HG03520 (cell line): Measurements from ENCODE around the gene TRIM62.
"Not testable (repeated sequence)": the region's sequence is repeated elsewhere in the genome, so short reads cannot be mapped to it uniquely, and the experiment has no call there.

Experiments
- ATAC-seq: cut with Tn5 transposase; IDR thresholded peaks from one replicate; pipeline ENCODE4 v1.9.1; 2021; ENCODE audit warnings: mild to moderate bottlenecking, moderate library complexity; ENCODE audit not compliant: unreplicated experiment

The TRIM62 gene

DNA sequence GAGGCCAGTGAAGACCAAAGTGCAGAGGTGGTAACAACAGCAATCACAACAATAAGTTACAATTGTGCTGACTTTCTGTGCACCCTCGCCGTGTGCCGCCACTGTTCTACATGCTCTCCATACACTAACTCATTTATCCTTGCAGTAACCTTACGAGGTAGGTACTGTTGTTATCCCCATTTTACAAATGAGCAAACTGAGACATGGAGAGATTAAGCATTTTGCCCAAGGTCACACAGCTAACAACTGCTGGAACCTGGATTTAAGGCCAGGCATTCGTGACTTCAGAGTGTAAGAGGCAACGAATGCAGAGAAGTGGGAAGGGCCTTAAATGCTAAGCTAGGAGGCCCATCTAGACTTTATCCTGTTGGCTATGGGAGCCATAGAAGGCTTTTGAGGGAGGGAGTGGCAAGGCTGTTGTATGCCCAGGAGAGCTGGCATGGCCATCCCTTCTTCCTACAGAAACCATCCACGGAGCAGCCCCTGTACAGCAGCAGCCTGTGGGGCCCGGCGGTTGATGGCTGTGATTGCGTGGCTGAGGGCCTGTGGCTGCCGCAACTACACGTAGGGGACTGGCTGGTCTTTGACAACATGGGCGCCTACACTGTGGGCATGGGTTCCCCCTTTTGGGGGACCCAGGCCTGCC, 64.3 kb downstream of the TRIM62 start:
- ATAC-seq = no peak

DNA sequence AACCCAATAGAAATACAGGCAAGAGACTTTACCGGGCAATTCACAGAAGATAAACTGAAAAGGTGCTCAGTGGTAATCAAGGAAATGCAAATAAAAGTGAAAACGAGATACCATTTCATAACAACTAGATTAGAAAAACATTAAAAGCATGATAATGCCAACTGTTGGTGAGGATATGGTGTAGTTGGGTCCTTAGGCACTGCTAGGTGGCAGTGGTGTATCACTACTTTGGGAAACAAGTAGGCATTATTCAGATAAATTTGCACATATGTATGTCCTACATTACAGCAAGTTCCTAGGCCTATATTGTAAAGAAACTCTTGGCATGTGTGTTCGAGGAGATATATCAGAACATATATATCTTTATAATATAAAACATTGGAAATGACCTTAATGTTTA, 69.9 kb downstream of the TRIM62 start:
- no peak for ATAC-seq

DNA sequence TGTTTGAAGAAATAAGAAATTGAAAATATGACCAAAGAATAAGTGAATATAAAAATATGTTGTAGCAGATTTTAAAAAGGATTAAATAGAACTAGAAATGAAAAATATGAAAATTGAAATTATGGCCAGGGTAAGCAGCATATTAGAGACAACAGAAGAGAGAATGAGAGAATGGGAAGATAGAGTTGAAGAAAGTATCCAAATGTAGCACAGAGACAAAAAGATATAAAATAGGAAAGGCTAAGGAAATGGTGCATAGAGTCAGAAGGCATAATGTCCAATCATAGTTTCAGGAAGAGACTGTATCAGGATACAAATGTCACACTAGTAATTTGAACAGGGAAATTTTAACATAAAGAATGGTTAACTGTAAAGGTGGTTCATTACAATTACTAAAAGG, 71.4 kb downstream of the TRIM62 start:
- ATAC-seq = no peak

DNA sequence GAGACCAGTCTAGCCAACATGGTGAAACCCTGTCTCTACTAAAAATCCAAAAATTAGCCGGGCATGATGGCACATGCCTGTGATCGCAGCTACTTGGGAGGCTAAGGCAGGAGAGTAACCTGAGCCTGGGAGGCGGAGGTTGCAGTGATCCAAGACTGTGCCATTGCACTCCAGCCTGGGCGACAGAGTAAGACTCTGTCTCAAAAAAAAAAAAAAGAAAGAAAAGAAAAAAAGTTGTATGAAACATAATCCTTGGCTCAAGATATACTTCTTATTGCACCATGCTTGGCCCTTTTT, 81.8 kb downstream of the TRIM62 start:
- not testable (repeated sequence) for ATAC-seq

DNA sequence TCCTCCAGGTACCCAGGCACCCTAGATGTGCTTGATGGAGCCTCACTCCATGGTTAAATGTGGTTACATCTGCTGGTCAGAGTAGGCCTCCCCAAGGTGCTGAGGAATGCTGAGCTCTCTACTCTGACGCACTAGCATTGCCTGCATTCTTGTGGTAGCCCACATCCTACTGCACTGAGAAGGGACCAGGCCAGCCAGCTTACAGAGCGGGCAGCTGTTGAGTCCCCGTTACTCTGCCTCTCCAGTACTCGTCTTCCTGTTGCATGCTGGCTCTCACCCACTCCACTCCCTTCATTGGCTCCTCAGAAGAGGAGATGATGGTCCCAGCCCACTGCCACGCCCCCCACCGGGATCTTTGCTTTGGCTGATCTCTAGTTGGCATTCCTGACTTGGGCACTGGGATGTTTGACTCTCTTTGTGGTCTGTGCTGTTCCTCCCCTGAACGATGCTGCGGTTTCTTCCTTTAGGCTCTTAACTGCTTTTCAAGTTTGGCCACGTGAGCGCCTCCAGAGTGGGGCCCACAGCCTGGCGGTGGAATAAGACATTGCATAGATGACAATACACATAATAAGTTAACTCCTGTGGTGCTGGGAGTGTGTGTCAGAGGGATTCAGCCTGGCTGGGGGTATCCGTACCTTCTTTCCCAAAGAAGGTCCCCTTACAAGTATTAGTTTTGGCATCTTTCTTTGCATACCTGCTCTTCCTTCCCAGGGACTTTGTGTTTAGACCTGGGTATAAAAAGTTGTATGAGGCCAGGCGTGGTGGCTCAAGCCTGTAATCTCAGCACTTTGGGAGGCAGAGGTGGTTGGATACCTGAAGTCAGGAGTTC, 82.3 kb downstream of the TRIM62 start:
- ATAC-seq = no peak

DNA sequence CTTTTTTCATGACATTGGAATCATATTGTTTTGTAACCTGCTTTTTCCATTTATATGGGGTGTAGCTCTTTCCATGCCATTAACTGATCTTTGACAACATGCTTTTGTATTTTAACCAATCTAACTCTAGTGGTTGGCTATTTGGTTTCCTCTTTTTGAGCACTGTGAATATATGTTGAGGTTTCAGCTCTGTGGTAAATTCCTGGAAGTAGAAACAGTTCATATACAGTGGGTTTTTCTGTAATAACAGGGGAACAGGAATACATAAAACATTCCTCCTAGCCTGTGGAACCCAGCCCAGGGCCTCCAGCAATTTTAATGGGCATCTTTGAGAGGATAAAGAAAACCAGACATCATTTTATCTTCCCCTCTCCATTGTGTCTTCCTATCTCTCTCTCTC, 83.5 kb downstream of the TRIM62 start:
- ATAC-seq = no peak

DNA sequence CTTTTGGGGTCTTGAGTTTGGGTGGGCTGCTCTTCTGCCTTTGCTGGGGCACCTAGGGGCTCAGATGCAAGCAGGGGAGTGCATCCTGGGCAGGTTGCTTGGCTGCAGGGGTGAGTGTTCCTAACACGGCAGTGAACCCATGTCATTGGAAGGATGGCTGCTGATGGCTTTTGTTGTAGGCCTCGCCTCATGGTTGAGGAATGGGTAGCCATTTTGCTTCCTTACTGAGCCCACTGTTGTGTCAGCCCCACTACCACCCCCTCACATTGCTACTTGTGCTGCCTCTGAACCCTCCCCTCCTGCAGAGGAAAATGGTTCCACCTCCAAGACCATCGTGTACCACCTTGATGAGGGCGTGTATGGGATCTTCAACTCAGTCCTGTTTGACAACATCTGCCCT, 84.1 kb downstream of the TRIM62 start:
- no peak for ATAC-seq

DNA sequence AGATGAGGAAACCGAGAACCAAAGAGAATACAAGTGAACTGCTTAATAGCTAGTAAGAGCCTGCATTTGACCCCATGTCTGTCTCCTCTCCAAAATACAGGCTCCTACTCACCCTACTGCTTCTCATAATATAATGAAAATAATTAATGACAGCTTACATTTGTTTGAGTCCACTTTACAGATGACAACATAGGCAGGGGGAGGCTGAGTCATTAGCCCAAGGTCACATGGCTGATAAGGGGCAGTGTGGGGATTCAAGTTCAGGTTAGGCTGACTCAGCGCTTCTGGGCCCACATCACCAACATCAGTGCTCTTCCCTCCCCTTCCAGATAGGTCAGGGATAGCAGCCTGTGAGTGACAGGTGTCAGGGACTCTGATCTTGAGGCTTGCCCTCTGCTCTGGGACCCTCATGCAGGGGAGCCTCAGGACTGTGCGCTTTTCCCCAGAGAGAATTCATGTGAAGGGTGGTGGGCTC, 84.7 kb downstream of the TRIM62 start:
- ATAC-seq = no peak

DNA sequence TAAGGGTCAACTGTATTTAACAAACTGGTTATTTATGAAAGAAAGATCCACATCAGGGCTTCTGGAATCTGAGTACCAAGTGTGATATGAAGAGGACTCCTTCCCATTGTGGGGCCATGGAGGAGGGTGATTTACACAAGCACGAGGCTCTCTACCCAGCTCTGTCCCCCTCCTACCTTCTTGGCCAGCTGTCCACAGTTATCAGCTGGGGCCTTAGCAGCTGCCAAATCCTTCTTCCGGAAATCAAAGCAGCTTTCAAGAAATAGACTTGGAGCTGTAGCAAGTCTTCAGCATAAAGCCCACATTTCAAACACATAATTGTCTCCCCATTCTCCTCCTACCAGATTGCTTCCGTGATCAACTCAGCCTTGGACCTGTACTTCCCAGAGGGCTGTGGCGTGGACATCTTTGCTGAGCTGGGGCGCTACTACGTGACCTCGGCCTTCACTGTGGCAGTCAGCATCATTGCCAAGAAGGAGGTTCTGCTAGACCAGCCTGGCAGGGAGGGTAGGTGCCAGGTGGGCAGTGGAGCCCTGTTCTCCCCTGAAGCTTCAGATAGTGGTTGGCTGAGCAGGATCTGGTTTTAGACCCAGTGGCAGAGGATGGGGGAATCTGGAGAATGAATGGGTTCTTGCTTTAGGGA, 85.4 kb downstream of the TRIM62 start:
- no peak for ATAC-seq
